Measurements from ENCODE around the gene SKAP1.

GRCh38 chr17:48438516-48439061 lies 8.6 kb upstream of the SKAP1 start:
- TF ChIP-seq, protein P1, sequence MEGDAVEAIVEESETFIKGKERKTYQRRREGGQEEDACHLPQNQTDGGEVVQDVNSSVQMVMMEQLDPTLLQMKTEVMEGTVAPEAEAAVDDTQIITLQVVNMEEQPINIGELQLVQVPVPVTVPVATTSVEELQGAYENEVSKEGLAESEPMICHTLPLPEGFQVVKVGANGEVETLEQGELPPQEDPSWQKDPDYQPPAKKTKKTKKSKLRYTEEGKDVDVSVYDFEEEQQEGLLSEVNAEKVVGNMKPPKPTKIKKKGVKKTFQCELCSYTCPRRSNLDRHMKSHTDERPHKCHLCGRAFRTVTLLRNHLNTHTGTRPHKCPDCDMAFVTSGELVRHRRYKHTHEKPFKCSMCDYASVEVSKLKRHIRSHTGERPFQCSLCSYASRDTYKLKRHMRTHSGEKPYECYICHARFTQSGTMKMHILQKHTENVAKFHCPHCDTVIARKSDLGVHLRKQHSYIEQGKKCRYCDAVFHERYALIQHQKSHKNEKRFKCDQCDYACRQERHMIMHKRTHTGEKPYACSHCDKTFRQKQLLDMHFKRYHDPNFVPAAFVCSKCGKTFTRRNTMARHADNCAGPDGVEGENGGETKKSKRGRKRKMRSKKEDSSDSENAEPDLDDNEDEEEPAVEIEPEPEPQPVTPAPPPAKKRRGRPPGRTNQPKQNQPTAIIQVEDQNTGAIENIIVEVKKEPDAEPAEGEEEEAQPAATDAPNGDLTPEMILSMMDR (IDR thresholded peaks at IDR 0.05): no peak
- no peak for TF ChIP-seq POLR2A (IDR thresholded peaks at IDR 0.05)

Data from heart left ventricle (tissue), 13 donors.